IPS DF 6.9 (cell line): Measurements from ENCODE around the gene MYL5.

Source experiments
- DNase-seq: peaks from one replicate; pipeline ENCODE4 v3.0.0-alpha.2; 2013; ENCODE audit warnings: low read depth, low spot score
- H3K27ac ChIP-seq: one replicate; pipeline ENCODE4 v1.5.1; 2013; ENCODE audit warnings: low read length, control low read depth
- H3K27me3 ChIP-seq: 2 replicates; pipeline ENCODE4 v1.6.1; 2013; ENCODE audit warnings: mild to moderate bottlenecking, low read length; ENCODE audit not compliant: control insufficient read depth, insufficient read depth
- H3K36me3 ChIP-seq: 2 replicates; pipeline ENCODE4 v1.6.1; 2013; ENCODE audit warnings: low read length; ENCODE audit not compliant: control insufficient read depth, insufficient read depth
- H3K4me1 ChIP-seq: 2 replicates; pipeline ENCODE4 v1.6.1; 2013; ENCODE audit warnings: low read length; ENCODE audit not compliant: control insufficient read depth, insufficient read depth
- H3K4me3 ChIP-seq: 2 replicates; pipeline ENCODE4 v1.5.1; 2013; ENCODE audit warnings: mild to moderate bottlenecking, low read length
- H3K9me3 ChIP-seq: 2 replicates; pipeline ENCODE4 v1.6.1; 2013; ENCODE audit warnings: low read length, inconsistent platforms; ENCODE audit not compliant: control insufficient read depth, insufficient read depth
- WGBS: extraction: QIAGEN DNeasy Blood & Tissue Kit; methylation state at CpG from one replicate; pipeline ENCODE4 v1.1.7; 2013; ENCODE audit warnings: mixed read lengths, missing lambda C conversion rate; ENCODE audit not compliant: insufficient read length, insufficient coverage; 5-methylcytosine and 5-hydroxymethylcytosine counted together

Gene MYL5

DNA sequence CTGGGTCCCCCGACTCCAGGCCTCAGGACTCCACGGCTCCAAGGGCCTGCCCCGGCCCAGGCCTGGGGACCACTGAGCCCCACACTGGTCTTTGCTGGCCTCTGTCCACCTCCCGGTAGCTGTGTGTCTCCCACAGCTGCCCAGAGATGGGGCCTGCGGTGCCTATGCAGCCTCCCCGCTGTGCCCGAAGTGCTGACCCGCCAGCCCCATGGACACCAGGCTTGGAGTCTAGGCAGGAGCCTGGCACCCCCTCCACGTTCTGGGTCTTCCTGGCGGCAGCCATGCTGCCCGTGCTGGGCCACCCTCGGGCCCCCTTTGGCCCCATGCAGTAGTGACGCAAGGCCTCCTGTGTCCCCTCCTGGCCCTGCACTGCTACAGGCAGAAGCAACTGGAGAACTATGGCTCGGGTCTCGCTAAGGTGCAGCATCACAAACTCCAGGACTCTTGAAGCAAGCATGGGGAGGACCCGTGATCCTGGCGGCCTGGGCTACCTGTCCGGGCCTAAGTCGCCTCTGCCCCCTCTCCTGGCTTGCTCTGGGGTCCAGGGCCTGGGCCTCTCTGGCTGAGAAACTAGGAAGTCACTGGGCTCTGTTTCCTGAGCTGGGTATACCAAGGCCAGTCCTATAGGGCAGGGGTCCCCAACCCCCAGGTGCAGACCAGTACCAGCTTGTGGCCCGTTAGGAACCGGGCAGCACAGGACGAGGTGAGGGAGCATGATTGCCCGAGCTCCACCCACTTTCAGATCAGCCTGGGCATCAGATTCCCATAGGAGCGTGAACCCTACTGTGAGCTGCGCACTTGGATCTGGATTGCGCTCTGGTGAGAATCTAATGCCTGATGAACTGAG lies 917 bp downstream of the MYL5 start:
- Histone ChIP-seq H3K9me3 (no peaks in the 10 kb centered on the region), H3K4me3 (peak overlapping the region; percentile 63; the same call in 1 of the 2 replicates), H3K27ac (no peak overlapping the region), H3K4me1 (peaks cover 4% of the 10 kb centered on the region; the same call in 1 of the 2 replicates), H3K36me3 (peaks cover 7% of the 10 kb centered on the region), H3K27me3 (no peaks in the 10 kb centered on the region)
- no peak for DNase-seq
- no CpG with 5 or more reads among the region's 26 CpGs for WGBS

DNA sequence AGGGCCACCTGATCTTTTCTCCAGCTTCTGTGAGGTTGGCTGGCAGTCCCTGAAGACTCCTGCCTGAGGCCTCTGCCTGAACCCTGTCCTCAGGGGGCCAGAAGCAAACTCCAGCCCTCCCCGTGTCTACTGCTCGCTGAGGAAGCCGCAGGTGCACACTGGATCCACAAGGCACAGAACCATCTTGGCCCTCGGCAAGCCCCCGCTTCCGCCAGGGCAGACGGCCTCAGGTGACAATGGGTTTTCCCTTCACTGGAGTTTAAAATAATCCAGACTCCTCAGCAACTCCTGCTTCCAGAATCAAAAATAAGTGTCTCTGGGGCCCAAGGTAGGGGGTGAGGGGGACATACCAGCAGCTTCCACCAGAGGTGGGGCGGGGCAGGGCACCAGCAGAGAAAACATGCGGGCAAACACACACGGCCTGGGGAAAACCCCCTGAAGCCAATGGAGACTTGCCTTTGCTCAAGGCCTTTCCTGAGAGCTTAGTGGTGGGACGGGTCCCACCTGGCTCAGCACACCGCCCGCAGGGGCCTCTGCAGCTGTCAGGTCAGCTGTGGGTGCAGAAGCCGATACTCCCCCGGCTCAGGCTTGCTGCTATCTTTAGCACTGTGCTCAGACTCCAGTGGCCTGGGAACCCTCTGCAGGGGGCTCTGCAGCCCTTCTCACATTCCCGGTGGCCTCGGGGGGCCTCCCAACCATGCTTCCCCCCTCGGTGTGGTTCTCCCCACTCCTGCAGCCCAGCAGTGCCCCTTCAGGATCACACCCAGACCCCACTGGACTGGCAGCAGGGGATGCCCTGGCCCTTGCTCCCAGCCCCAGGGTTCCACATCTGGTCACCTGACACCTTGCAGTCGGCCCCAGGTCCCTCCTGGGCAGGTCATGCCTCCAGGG lies 1.9 kb downstream of the MYL5 start:
- H3K27ac ChIP-seq: no peak overlapping the region
- WGBS: no CpG with 5 or more reads among the region's 19 CpGs
- no peak overlapping the region for H3K4me3 ChIP-seq

DNA sequence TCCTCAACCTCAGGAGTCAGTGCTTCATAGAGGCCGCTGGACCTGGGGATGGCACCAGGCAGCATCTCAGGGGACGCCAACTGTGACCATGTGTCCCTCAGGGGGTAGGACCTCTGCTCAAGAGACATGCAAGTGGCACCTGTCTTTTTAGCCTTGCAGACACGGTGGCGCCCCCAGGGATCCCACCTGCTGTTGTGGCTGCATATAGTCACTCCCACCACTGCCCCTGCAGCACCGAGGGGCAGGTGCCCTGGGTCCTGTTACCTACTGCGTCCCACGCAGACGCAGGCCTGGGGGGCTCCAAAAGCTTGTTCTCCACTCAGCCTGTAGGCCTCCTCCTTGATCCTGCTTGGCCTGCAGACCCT lies 2.5 kb downstream of the MYL5 start:
- DNase-seq: no peak
- H3K9me3 ChIP-seq: no peaks in the 10 kb centered on the region
- H3K27ac ChIP-seq: no peak overlapping the region
- H3K4me3 ChIP-seq: no peak overlapping the region
- H3K27me3 ChIP-seq: no peaks in the 10 kb centered on the region
- H3K4me1 ChIP-seq: peaks cover 5% of the 10 kb centered on the region; the same call in 1 of the 2 replicates
- peaks cover 4% of the 10 kb centered on the region for H3K36me3 ChIP-seq
- WGBS: no CpG with 5 or more reads among the region's 8 CpGs

More for the DNA sequence above, 1.9 kb downstream of the MYL5 start:
- DNase-seq: no peak
- no peaks in the 10 kb centered on the region for H3K27me3 ChIP-seq
- H3K4me1 ChIP-seq: peaks cover 5% of the 10 kb centered on the region; the same call in 1 of the 2 replicates
- no peaks in the 10 kb centered on the region for H3K9me3 ChIP-seq
- H3K36me3 ChIP-seq: peaks cover 7% of the 10 kb centered on the region

DNA sequence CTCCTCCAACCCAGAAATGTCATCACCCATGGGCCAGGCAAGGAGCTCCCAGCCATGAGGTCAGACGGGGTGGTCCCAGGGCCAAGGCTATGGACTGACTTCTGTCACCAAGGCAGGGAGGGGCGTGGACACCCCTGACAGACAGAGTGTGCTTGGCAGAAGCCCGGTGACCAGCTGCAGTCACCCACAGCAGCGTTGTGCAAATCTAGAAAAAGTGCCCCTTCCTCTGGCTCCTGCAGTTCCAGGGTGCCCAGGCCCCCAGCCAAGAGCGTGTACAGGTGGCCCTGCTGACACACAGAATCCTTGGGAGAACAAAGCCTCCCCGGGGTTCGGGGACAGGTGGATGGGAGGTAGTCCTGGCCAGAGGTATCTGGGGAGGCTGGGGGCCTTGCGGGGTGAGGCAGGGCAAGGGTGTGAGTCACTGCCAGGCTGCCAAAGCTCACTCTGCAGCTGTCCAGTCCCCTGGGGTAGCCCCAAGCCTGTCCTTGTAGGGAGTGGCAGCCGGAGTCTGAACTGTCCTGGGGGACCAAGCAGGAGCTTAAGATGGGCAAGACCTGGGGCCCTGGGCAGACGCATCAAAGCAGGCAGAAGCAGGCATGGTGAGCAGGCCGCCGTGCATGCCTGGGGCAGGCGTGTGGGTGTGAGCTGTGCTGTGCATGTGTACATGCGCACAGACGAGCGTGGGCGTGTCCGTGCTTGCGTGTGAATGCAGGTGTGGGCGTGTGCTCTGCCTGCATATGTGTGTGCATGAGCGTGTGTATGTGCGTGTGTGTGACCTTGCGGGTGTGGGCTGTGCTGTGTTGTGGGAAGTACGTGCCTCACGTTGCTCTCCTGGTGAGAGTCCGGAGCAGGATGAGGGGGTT lies 3.3 kb downstream of the MYL5 start:
- H3K36me3 ChIP-seq: no peaks in the 10 kb centered on the region; the same call in 1 of the 2 replicates
- no peak overlapping the region for H3K27ac ChIP-seq

DNA sequence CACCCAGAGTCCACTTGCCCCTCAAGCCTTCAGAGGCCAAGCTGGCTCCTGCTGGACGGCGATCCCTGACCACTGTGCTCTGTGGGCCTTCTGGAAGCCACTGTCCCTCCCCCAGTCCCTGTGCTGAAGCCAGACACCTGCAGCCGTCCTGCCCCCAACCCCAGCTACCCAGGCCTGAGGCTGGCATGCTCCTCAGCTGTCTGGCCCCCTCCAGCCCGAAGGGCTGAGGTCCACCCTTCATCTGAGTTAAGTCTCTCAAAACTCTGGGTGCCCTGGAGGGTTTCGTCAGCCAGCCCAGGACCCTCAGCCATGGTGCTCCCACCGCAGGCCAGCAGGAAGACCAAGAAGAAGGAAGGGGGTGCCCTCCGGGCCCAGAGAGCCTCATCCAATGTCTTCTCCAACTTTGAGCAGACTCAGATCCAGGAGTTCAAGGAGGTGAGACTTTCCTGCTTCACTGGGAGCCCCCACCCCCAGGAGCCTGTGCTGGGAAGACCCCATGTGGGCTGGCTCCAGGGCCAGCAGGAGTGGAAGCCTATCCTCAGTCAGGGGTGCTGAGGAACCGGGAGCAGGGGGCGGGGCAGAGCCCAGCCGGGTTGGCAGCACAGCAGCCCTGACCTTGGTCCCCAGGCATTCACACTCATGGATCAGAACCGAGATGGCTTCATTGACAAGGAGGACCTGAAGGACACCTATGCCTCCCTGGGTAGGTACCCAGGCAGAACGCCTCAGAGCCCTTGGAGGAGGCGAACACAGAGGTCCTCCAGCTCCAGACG lies 4.2 kb downstream of the MYL5 start:
- H3K4me3 ChIP-seq: no peak overlapping the region
- no peaks in the 10 kb centered on the region for H3K27me3 ChIP-seq
- no peaks in the 10 kb centered on the region for H3K9me3 ChIP-seq
- H3K27ac ChIP-seq: no peak overlapping the region
- no CpG with 5 or more reads among the region's 14 CpGs for WGBS
- DNase-seq: no peak
- no peaks in the 10 kb centered on the region; the same call in 1 of the 2 replicates for H3K36me3 ChIP-seq
- peaks cover 7% of the 10 kb centered on the region; the same call in 1 of the 2 replicates for H3K4me1 ChIP-seq

More for the DNA sequence above, 3.3 kb downstream of the MYL5 start:
- DNase-seq: no peak
- no CpG with 5 or more reads among the region's 26 CpGs for WGBS
- H3K27me3 ChIP-seq: no peaks in the 10 kb centered on the region
- peaks cover 6% of the 10 kb centered on the region; the same call in 1 of the 2 replicates for H3K4me1 ChIP-seq
- H3K9me3 ChIP-seq: no peaks in the 10 kb centered on the region
- H3K4me3 ChIP-seq: no peak overlapping the region

DNA sequence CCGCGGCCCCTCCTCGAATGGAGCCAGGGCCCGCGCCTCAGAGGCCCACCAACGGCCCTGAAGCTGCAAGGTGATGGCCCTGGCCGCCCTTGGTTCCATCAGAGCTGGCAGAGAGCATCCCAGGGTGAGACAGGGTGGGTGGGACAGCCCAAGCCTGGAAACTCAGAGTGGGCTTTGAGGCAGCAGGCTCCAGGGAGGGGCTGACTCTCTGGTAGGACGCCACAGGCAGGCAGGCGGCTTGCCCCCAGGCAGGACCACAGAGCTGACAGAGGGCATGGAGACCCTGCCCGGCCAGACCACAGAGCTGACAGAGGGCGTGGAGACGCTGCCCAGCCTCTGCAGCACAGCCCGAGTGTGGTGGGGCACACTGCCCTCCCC lies 4.8 kb downstream of the MYL5 start:
- H3K27me3 ChIP-seq: no peaks in the 10 kb centered on the region
- no peak overlapping the region for H3K27ac ChIP-seq
- no CpG with 5 or more reads among the region's 13 CpGs for WGBS
- no peaks in the 10 kb centered on the region for H3K9me3 ChIP-seq
- peaks cover 10% of the 10 kb centered on the region for H3K4me1 ChIP-seq
- DNase-seq: no peak
- no peak overlapping the region for H3K4me3 ChIP-seq
- H3K36me3 ChIP-seq: no peaks in the 10 kb centered on the region; the same call in 1 of the 2 replicates

DNA sequence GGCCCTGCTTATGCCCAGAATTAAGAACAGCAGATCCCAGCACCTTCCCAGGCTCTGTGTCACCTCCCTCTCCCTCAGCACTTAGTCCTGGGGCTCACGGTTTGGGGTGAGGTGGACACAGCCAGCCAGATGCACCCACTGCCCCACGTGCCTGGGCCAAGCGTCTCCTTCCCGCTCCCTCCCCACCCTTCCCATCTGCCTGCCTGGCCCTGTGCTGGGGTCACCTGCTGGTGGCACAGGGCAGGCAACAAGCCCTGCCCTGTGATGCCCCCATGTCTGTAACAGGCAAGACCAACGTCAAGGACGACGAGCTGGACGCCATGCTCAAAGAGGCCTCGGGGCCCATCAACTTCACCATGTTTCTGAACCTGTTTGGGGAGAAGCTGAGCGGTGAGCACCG lies 5.3 kb downstream of the MYL5 start:
- H3K9me3 ChIP-seq: no peaks in the 10 kb centered on the region
- no CpG with 5 or more reads among the region's 11 CpGs for WGBS
- DNase-seq: no peak
- H3K4me1 ChIP-seq: peaks cover 11% of the 10 kb centered on the region
- H3K27ac ChIP-seq: no peak overlapping the region
- H3K27me3 ChIP-seq: no peaks in the 10 kb centered on the region
- H3K36me3 ChIP-seq: no peaks in the 10 kb centered on the region; the same call in 1 of the 2 replicates
- no peak overlapping the region for H3K4me3 ChIP-seq

DNA sequence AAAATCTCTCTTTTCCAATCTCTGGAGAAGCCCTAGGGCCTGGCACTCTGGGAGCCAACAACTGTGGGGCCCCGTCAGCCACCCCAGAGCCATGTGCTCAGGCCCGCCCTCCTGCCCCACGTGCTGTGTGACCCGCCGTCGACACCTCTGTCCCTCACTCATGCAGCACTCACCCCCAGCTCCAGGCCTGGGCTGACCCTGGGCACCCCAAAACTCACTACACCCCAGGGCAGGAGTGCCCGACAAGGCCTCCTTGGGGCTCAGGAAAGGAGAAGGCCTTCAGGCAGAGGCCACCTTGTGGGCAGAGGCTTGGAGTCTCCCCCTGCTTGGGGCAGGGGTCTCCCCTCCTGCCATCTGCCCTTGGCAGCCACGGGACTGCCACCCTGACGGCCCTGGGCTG lies 5.7 kb downstream of the MYL5 start:
- H3K27me3 ChIP-seq: no peaks in the 10 kb centered on the region
- H3K36me3 ChIP-seq: no peaks in the 10 kb centered on the region; the same call in 1 of the 2 replicates
- no CpG with 5 or more reads among the region's 9 CpGs for WGBS
- DNase-seq: no peak
- peaks cover 9% of the 10 kb centered on the region for H3K4me1 ChIP-seq
- H3K27ac ChIP-seq: no peak overlapping the region
- H3K9me3 ChIP-seq: no peaks in the 10 kb centered on the region
- H3K4me3 ChIP-seq: no peak overlapping the region

DNA sequence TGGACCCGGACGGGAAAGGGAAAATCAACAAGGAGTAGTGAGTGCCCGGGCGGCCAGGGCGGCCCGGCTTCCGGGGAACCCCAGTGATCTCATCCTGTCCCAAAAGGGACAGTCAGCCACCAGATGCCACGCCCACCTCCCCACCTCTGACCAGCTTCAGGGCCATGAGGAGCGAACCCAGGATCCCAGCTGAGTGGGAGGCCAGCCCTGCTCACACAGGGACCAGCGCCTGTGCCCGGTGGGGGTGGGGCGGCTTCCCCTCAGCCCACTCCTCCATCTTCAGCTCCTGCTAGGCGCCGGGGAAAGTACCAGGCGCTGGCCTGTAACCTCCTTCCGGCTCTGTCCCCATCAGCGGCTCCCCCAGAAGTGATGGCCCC lies 6.2 kb downstream of the MYL5 start:
- Histone ChIP-seq H3K27ac (no peak overlapping the region), H3K4me3 (peak overlapping the region; percentile 55; the same call in 1 of the 2 replicates), H3K36me3 (no peaks in the 10 kb centered on the region; the same call in 1 of the 2 replicates), H3K4me1 (peaks cover 9% of the 10 kb centered on the region), H3K27me3 (no peaks in the 10 kb centered on the region), H3K9me3 (no peaks in the 10 kb centered on the region)
- no peak for DNase-seq
- no CpG with 5 or more reads among the region's 17 CpGs for WGBS
